Tibial nerve (tissue), 4 donors: ENCODE measurements around the gene UBE2Q1. TPM values are rescaled to one million over a fixed set of nuclear protein-coding genes. Genes with fewer than 3 reads are reported as not detected.

ENCODE experiments used
- DNase-seq, 2 donors: peaks; one replicate each; pipeline ENCODE4 v3.0.0-alpha.2; 2019; ENCODE audit warnings: low spot score in 2 of 2
- H3K27ac ChIP-seq, 4 donors: fragments of 200-600 bp; sonication (generic) in 3 of 4; one replicate each; pipeline ENCODE4 v1.5.1; 2017 to 2019; ENCODE audit warnings: mild to moderate bottlenecking in 1 of 4
- H3K27me3 ChIP-seq, 2 donors: fragments of 200-600 bp; sonication (generic) in 1 of 2; one replicate each; pipeline versions ENCODE4 v1.5.1 to v1.6.0; 2017 to 2019
- H3K36me3 ChIP-seq, 3 donors: fragments of 200-600 bp; sonication (generic); one replicate each; pipeline ENCODE4 v1.5.1; 2018 to 2019
- H3K4me1 ChIP-seq, 4 donors: fragments of 200-600 bp; sonication (generic) in 3 of 4; one replicate each; pipeline ENCODE4 v1.5.1; 2017 to 2019
- H3K4me3 ChIP-seq, 4 donors: fragments of 200-600 bp; sonication (generic) in 3 of 4; one replicate each; pipeline ENCODE4 v1.5.1; 2017 to 2019; ENCODE audit warnings: mild to moderate bottlenecking in 1 of 4, moderate library complexity in 1 of 4
- H3K9me3 ChIP-seq, 4 donors: fragments of 200-600 bp; sonication (generic) in 3 of 4; one replicate each; pipeline ENCODE4 v1.5.1; 2017 to 2019
- EP300 ChIP-seq, 2 donors: sonication (generic); formaldehyde crosslinking; IDR thresholded peaks; one replicate each; pipeline ENCODE4 v1.6.1; 2017; ENCODE audit warnings: antibody characterized with exemption in 2 of 2, mild to moderate bottlenecking in 1 of 2
- POLR2A ChIP-seq, 2 donors: fragments of 450-650 bp; IDR thresholded peaks; one replicate each; pipeline ENCODE4 v1.6.1; 2017; ENCODE audit warnings: antibody characterized with exemption in 2 of 2, mild to moderate bottlenecking in 2 of 2, moderate library complexity in 2 of 2
- WGBS, 2 donors: methylation state at CpG; one replicate each; pipeline ENCODE4 v1.1.5; 2018; 5-methylcytosine and 5-hydroxymethylcytosine counted together
- total RNA-seq, 4 donors: library from RNA; depleted of rRNA; stranded (reverse); fragments of >200 nt; gene quantifications; one replicate each; pipeline ENCODE4 v1.1.0, GENCODE V29; 2016
- TF ChIP-seq, protein P1 (sequence below), 5 experiments: fragments of 200-600 bp in 3 of 5; fragments of 450-650 bp in 2 of 5; sonication (generic) in 3 of 5; IDR thresholded peaks; one replicate each; pipeline ENCODE4 v1.5.1; 2016 to 2019; ENCODE audit warnings: antibody characterized with exemption in 5 of 5, mild to moderate bottlenecking in 3 of 5, moderate library complexity in 2 of 5

UBE2Q1 gene
- total RNA-seq, 4 donors from 2014 or later, result 14.9 to 69.8 (median 18.9) TPM

DNA sequence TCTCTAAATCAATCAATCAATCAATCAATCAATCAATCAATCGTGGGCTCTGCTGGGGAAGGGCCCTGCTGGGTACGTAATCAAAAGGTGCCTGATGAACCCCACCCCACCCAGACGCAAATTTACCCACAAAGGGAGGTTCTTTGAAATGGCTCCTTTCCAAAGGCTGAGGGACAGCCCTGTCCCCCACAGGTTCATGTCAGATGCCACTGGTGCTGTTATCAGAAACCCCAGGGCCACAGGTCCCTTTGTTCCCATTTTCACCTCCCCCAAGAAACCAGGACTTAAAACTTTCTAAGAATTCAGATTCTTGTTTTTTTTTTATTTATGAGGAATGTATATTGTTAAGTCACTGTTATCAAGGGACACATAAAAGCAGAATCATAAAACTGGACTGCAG is 23.3 kb upstream of the UBE2Q1 start:
- no peak for DNase-seq
- peaks cover 5 to 93% (median 44%) of the 10 kb centered on the region in 3 donors for H3K36me3 ChIP-seq

DNA sequence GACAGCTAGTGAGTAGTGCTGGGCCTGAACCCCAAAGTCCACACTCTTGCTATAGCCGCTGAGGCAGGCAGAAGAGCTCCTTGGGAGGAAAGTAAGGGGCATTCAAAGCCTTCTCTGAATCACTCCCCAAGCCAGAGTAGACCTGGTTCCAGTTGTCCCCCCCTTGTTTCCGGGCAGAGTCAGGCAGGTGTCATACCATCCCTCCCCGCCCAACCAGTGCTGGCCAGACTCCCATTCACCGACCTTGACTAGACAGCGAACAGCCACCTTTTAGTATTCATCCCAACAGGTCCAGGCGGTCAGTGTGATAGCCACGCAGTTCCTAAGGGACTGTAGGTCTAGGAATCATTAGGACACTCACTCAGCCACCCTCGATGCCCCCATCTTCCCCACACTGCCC is 20.9 kb upstream of the UBE2Q1 start:
- Histone ChIP-seq H3K27ac (no peak overlapping the region), H3K4me1 (peaks cover 0 to 4% (median 0%) of the 10 kb centered on the region in 4 donors), H3K36me3 (peaks cover under 1 to 69% (median 20%) of the 10 kb centered on the region in 3 donors), H3K9me3 (no peaks in the 10 kb centered on the region), H3K27me3 (no peaks in the 10 kb centered on the region), H3K4me3 (no peak overlapping the region)
- TF ChIP-seq POLR2A (IDR thresholded peaks at IDR 0.05), result no peak
- no peak for TF ChIP-seq EP300 (IDR thresholded peaks at IDR 0.05)
- TF ChIP-seq, protein P1, sequence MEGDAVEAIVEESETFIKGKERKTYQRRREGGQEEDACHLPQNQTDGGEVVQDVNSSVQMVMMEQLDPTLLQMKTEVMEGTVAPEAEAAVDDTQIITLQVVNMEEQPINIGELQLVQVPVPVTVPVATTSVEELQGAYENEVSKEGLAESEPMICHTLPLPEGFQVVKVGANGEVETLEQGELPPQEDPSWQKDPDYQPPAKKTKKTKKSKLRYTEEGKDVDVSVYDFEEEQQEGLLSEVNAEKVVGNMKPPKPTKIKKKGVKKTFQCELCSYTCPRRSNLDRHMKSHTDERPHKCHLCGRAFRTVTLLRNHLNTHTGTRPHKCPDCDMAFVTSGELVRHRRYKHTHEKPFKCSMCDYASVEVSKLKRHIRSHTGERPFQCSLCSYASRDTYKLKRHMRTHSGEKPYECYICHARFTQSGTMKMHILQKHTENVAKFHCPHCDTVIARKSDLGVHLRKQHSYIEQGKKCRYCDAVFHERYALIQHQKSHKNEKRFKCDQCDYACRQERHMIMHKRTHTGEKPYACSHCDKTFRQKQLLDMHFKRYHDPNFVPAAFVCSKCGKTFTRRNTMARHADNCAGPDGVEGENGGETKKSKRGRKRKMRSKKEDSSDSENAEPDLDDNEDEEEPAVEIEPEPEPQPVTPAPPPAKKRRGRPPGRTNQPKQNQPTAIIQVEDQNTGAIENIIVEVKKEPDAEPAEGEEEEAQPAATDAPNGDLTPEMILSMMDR (IDR thresholded peaks at IDR 0.05), result no peak
- WGBS, 2 donors, result 88 to 92% methylated on average over 8 of the region's 8 CpGs
- no peak for DNase-seq

More for the DNA sequence above, 23.3 kb upstream of the UBE2Q1 start:
- 72 to 86% methylated on average over 3 of the region's 3 CpGs for WGBS, 2 donors
- H3K27me3 ChIP-seq, result no peaks in the 10 kb centered on the region
- TF ChIP-seq POLR2A (IDR thresholded peaks at IDR 0.05) (no peak), EP300 (IDR thresholded peaks at IDR 0.05) (no peak)
- TF ChIP-seq, protein P1 (IDR thresholded peaks at IDR 0.05), result no peak
- no peaks in the 10 kb centered on the region for H3K9me3 ChIP-seq
- no peak overlapping the region for H3K4me3 ChIP-seq
- peaks cover 0 to 4% (median 0%) of the 10 kb centered on the region in 4 donors for H3K4me1 ChIP-seq
- H3K27ac ChIP-seq, result no peak overlapping the region

DNA sequence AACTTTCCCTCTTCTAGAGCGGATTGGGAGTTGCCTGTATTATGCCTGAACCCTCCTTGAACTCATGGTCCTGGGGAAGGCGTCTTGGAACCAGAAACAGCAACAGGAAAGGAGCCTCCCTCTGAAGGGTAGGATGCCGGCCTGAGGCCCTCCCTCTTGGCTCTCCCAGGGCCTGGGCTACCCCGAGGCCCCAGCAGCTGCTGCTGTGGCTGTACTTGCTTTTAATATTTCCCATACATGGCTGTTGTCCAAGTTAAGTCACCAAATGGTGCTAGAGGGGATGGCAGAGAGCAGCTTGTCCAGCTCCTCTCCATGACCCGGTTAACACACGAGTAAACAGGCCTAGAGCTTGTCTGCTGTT is 19.6 kb upstream of the UBE2Q1 start:
- 21 to 43% methylated on average over 3 to 6 of the region's 6 CpGs for WGBS, 2 donors
- Histone ChIP-seq H3K36me3 (peaks cover 0 to 56% (median 15%) of the 10 kb centered on the region in 3 donors), H3K27me3 (no peaks in the 10 kb centered on the region), H3K4me1 (peaks cover 0 to 4% (median 0%) of the 10 kb centered on the region in 4 donors), H3K27ac (no peak overlapping the region), H3K4me3 (no peak overlapping the region), H3K9me3 (no peaks in the 10 kb centered on the region)
- TF ChIP-seq EP300 (IDR thresholded peaks at IDR 0.05) (no peak), POLR2A (IDR thresholded peaks at IDR 0.05) (no peak)
- TF ChIP-seq, protein P1 (IDR thresholded peaks at IDR 0.05), result no peak
- no peak for DNase-seq

DNA sequence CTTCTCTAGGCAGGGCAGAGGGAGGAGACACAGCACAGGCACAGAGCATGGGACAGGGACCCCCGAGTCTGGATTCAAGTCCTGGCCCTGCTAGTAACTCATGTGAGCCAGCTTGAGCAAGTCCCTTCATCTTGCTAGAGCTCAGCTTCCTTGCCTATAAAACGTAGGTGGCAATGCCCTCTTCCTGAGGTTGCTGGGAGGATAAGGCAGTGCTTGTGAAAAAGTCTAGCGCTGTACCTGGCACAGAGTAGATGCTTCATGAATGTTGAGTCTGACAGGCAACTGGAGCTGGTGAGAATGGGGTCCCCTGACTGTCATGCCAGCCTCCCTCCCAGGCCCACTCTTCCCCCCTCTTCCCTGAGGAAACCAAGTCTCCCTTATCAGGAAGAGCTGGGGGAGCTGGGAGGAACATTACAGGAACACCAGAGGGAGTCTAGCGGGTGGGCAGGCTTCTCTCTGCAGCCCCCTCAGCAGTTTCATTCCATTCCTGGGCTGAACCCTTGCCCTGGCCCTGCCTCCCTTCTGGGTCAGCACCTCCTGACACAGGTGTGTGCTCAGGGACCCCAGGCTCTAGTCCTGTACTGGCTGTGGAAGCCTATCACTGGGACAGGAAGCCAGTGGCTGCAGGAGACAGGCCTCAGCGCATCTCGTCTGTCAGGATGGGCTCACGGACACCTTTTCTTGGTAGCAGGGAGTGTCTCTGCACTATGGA is 19.0 kb upstream of the UBE2Q1 start:
- Histone ChIP-seq H3K9me3 (no peaks in the 10 kb centered on the region), H3K4me1 (peaks cover 0 to 4% (median 0%) of the 10 kb centered on the region in 4 donors), H3K36me3 (peaks cover 0 to 50% (median 10%) of the 10 kb centered on the region in 3 donors), H3K27ac (no peak overlapping the region), H3K27me3 (no peaks in the 10 kb centered on the region), H3K4me3 (no peak overlapping the region)
- WGBS, 2 donors, result 69 to 81% methylated on average over 6 to 7 of the region's 7 CpGs
- DNase-seq, result no peak
- TF ChIP-seq, protein P1 (IDR thresholded peaks at IDR 0.05), result no peak
- no peak for TF ChIP-seq EP300 (IDR thresholded peaks at IDR 0.05)
- no peak for TF ChIP-seq POLR2A (IDR thresholded peaks at IDR 0.05)

DNA sequence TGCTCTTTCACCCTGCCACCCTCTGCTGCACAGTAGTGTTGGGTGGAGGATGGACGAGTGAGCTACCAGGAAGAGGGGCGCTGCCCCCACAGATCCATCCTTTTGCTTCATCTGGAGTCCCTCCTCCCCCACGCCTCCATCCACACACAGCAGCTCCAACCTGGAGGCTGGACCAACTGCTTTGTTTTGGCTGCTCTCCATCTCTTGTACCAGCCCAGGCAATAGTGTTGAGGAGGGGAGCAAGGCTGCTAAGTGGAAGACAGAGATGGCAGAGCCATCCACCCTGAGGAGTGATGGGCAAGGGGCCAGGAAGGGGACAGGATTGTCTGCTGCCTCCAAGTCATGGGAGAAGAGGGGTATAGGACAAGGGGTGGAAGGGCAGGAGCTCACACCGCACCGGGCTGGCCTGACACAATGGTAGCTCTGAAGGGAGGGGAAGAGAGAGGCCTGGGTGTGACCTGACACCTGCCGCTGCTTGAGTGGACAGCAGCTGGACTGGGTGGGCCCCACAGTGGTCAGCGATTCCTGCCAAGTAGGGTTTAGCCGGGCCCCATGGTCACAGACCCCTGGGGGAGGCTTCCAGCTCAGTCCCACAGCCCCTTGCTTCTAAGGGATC is 17.6 kb upstream of the UBE2Q1 start:
- Histone ChIP-seq H3K27ac (no peak overlapping the region), H3K27me3 (no peaks in the 10 kb centered on the region), H3K4me1 (peaks cover 0 to 4% (median 0%) of the 10 kb centered on the region in 4 donors), H3K36me3 (peaks cover 0 to 36% (median 6%) of the 10 kb centered on the region in 3 donors), H3K9me3 (no peaks in the 10 kb centered on the region), H3K4me3 (no peak overlapping the region)
- TF ChIP-seq, protein P1 (IDR thresholded peaks at IDR 0.05), result no peak
- TF ChIP-seq POLR2A (IDR thresholded peaks at IDR 0.05) (no peak), EP300 (IDR thresholded peaks at IDR 0.05) (no peak)
- DNase-seq, result no peak
- WGBS, 2 donors, result 75 to 76% methylated on average over 7 to 8 of the region's 8 CpGs
